ENCODE measurements around the gene KRCC1. TPM values are rescaled to one million over a fixed set of nuclear protein-coding genes. Genes with fewer than 3 reads are reported as not detected.

KRCC1 gene
- total and polyA plus RNA-seq, 9 of the 15 experiments (the other 6 are each of a cell fraction or from before 2014, with no cell fraction given), result 1.9 to 6.0 (median 2.2) TPM

DNA sequence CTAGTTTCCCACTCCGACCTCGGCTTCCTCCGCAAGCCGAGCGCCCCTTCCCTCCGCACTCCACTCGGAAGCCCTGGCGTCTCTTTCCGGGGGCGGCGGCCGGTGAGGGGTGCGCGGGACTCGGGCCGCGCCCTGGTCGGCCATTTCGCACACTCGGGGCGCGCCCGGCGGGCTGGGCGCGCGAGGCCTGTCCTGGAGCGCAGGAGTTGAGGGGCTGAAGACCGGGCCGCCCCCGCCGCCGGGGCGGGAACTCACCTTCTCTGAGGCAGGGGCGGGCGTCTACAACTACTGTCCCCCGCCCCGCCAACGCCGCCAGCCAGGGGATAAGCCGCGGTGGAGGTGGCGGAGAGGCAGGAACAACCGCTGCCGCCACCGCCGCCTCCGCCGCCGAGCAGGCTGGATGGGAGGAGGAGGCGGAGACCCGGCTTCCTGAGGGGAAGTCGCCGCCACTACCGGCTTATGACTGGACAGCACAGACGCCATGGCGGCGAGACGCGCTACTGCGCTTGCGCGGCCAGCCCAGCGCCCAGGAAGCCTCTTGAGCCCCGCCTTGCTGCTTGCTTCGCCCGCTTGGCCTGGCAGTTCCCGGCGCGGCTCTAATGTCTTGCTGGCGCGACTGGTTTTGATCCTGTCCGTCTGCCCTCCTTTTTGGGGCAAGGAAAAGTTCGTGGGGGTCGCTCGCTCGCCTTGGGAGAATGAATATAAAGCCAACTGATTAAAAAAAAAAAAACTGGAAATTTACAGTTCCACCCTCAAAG lies at the start of gene KRCC1 (continued):
- no peak for TF ChIP-seq ELF4 (CRISPR knock-in tag; IDR thresholded peaks at IDR 0.05)
- peak; percentile 30; the same call in 1 of the 2 replicates for TF ChIP-seq STAG1 (CRISPR knock-in tag; IDR thresholded peaks at IDR 0.05; ENCODE audit: borderline replicate concordance)
- no peak for TF ChIP-seq FOXA1 (IDR thresholded peaks at IDR 0.05; ENCODE audit: borderline replicate concordance)
- TF ChIP-seq ZNF586 (CRISPR knock-in tag; conservative IDR thresholded peaks at IDR 0.05), result no peak
- no peak for TF ChIP-seq HDAC3 (IDR thresholded peaks at IDR 0.05; ENCODE audit: borderline replicate concordance, partially characterized antibody)
- TF ChIP-seq, protein P1, sequence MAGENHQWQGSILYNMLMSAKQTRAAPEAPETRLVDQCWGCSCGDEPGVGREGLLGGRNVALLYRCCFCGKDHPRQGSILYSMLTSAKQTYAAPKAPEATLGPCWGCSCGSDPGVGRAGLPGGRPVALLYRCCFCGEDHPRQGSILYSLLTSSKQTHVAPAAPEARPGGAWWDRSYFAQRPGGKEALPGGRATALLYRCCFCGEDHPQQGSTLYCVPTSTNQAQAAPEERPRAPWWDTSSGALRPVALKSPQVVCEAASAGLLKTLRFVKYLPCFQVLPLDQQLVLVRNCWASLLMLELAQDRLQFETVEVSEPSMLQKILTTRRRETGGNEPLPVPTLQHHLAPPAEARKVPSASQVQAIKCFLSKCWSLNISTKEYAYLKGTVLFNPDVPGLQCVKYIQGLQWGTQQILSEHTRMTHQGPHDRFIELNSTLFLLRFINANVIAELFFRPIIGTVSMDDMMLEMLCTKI (IDR thresholded peaks at IDR 0.05; ENCODE audit: partially characterized antibody), result no peak
- peak; percentile 96 for TF ChIP-seq POLR2A (conservative IDR thresholded peaks at IDR 0.05)
- TF ChIP-seq ZFP36 (IDR thresholded peaks at IDR 0.05; ENCODE audit: low read depth, low read length, partially characterized antibody), result no peak
- TF ChIP-seq BRD9 (IDR thresholded peaks at IDR 0.05; ENCODE audit: low read depth, partially characterized antibody), result no peak
- TF ChIP-seq, protein P2, sequence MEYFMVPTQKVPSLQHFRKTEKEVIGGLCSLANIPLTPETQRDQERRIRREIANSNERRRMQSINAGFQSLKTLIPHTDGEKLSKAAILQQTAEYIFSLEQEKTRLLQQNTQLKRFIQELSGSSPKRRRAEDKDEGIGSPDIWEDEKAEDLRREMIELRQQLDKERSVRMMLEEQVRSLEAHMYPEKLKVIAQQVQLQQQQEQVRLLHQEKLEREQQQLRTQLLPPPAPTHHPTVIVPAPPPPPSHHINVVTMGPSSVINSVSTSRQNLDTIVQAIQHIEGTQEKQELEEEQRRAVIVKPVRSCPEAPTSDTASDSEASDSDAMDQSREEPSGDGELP (CRISPR knock-in tag; IDR thresholded peaks at IDR 0.05; ENCODE audit: borderline replicate concordance), result peak; percentile 41; the same call in 1 of the 2 replicates
- TF ChIP-seq, protein P3, sequence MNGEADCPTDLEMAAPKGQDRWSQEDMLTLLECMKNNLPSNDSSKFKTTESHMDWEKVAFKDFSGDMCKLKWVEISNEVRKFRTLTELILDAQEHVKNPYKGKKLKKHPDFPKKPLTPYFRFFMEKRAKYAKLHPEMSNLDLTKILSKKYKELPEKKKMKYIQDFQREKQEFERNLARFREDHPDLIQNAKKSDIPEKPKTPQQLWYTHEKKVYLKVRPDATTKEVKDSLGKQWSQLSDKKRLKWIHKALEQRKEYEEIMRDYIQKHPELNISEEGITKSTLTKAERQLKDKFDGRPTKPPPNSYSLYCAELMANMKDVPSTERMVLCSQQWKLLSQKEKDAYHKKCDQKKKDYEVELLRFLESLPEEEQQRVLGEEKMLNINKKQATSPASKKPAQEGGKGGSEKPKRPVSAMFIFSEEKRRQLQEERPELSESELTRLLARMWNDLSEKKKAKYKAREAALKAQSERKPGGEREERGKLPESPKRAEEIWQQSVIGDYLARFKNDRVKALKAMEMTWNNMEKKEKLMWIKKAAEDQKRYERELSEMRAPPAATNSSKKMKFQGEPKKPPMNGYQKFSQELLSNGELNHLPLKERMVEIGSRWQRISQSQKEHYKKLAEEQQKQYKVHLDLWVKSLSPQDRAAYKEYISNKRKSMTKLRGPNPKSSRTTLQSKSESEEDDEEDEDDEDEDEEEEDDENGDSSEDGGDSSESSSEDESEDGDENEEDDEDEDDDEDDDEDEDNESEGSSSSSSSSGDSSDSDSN (IDR thresholded peaks at IDR 0.05; ENCODE audit: borderline replicate concordance in 1 of 2, low read depth in 2 of 2, low read length in 2 of 2), result peak; percentile 51 to 82; a peak in 2 of 4 replicates
